ENCODE measurements around the gene CERS4.

The CERS4 gene

GRCh38 chr19:8255426-8256125 is 46.4 kb downstream of the CERS4 start:
- H3K27me3 ChIP-seq (ENCODE audit: low read length) = no peaks in the 10 kb centered on the region
- no peaks in the 10 kb centered on the region for H3K9me2 ChIP-seq (replicated peaks; ENCODE audit: insufficient read depth, low read length)
- no peaks in the 10 kb centered on the region for H4K20me1 ChIP-seq (ENCODE audit: low read depth, low read length)
- no peaks in the 10 kb centered on the region for H3F3A ChIP-seq (ENCODE audit: insufficient read depth)
- H3K4me3 ChIP-seq (ENCODE audit: insufficient read depth, low read length, poor library complexity, severe bottlenecking) = no peak overlapping the region
- H2AFZ ChIP-seq (ENCODE audit: low read depth, low read length, severe bottlenecking) = no peak overlapping the region
- no peak overlapping the region for H3K27ac ChIP-seq (ENCODE audit: low read depth, low read length)
- no peak overlapping the region for H3K9ac ChIP-seq (ENCODE audit: low read length)
- no peaks in the 10 kb centered on the region for H3K79me2 ChIP-seq (ENCODE audit: insufficient read depth, low read length)
- TF ChIP-seq EZH2phosphoT487 (conservative IDR thresholded peaks at IDR 0.05; ENCODE audit: low read length) (no peak), CTCF (IDR thresholded peaks at IDR 0.05; ENCODE audit: insufficient read depth, low read length, poor library complexity, severe bottlenecking) (no peak)
- no peak overlapping the region for H3K4me2 ChIP-seq (ENCODE audit: low read depth, low read length, poor library complexity, severe bottlenecking)
- no peaks in the 10 kb centered on the region for H3K9me3 ChIP-seq (ENCODE audit: insufficient read depth, low read length)
- H3K36me3 ChIP-seq (ENCODE audit: low read length) = no peaks in the 10 kb centered on the region

GRCh38 chr19:8256276-8257051 is 47.3 kb downstream of the CERS4 start:
- Histone ChIP-seq H3K36me3 (ENCODE audit: low read length) (no peaks in the 10 kb centered on the region), H3K4me2 (ENCODE audit: low read depth, low read length, poor library complexity, severe bottlenecking) (no peak overlapping the region), H3F3A (ENCODE audit: insufficient read depth) (no peaks in the 10 kb centered on the region), H3K9ac (ENCODE audit: low read length) (no peak overlapping the region), H3K27me3 (ENCODE audit: low read length) (no peaks in the 10 kb centered on the region), H2AFZ (ENCODE audit: low read depth, low read length, severe bottlenecking) (no peak overlapping the region), H3K9me3 (ENCODE audit: insufficient read depth, low read length) (no peaks in the 10 kb centered on the region), H4K20me1 (ENCODE audit: low read depth, low read length) (no peaks in the 10 kb centered on the region), H3K79me2 (ENCODE audit: insufficient read depth, low read length) (no peaks in the 10 kb centered on the region), H3K27ac (ENCODE audit: low read depth, low read length) (no peak overlapping the region), H3K9me2 (replicated peaks; ENCODE audit: insufficient read depth, low read length) (no peaks in the 10 kb centered on the region), H3K4me3 (ENCODE audit: insufficient read depth, low read length, poor library complexity, severe bottlenecking) (no peak overlapping the region)
- no peak for TF ChIP-seq EZH2phosphoT487 (conservative IDR thresholded peaks at IDR 0.05; ENCODE audit: low read length)
- no peak for TF ChIP-seq CTCF (IDR thresholded peaks at IDR 0.05; ENCODE audit: insufficient read depth, low read length, poor library complexity, severe bottlenecking)

- Histone ChIP-seq H3K9me3 (ENCODE audit: insufficient read depth, low read length) (no peaks in the 10 kb centered on the region), H3K9ac (ENCODE audit: low read length) (no peak overlapping the region), H2AFZ (ENCODE audit: low read depth, low read length, severe bottlenecking) (no peak overlapping the region), H4K20me1 (ENCODE audit: low read depth, low read length) (no peaks in the 10 kb centered on the region), H3K27me3 (ENCODE audit: low read length) (no peaks in the 10 kb centered on the region), H3K9me2 (replicated peaks; ENCODE audit: insufficient read depth, low read length) (no peaks in the 10 kb centered on the region), H3K79me2 (ENCODE audit: insufficient read depth, low read length) (no peaks in the 10 kb centered on the region), H3K36me3 (ENCODE audit: low read length) (no peaks in the 10 kb centered on the region), H3F3A (ENCODE audit: insufficient read depth) (no peaks in the 10 kb centered on the region), H3K27ac (ENCODE audit: low read depth, low read length) (no peak overlapping the region), H3K4me2 (ENCODE audit: low read depth, low read length, poor library complexity, severe bottlenecking) (no peak overlapping the region), H3K4me3 (ENCODE audit: insufficient read depth, low read length, poor library complexity, severe bottlenecking) (no peak overlapping the region)
- no peak for TF ChIP-seq CTCF (IDR thresholded peaks at IDR 0.05; ENCODE audit: insufficient read depth, low read length, poor library complexity, severe bottlenecking)
- TF ChIP-seq EZH2phosphoT487 (conservative IDR thresholded peaks at IDR 0.05; ENCODE audit: low read length) = no peak
Measured at GRCh38 chr19:8257052-8257443, 47.9 kb downstream of the CERS4 start.

Measured in SU-DHL-6 (cell line).